MM.1S (cell line): ENCODE measurements around the gene TLE3.

Experiments
- CTCF ChIP-seq: fragments of 300-600 bp; sonication (generic); IDR thresholded peaks from 2 replicates; pipeline ENCODE4 v1.5.1; 2016; ENCODE audit warnings: antibody characterized with exemption, low read length, mixed read lengths
- EZH2phosphoT487 ChIP-seq: fragments of 300-600 bp; sonication (generic); IDR thresholded peaks from 2 replicates; pipeline ENCODE4 v1.6.1; 2018; ENCODE audit warnings: antibody characterized with exemption, low read length

DNA sequence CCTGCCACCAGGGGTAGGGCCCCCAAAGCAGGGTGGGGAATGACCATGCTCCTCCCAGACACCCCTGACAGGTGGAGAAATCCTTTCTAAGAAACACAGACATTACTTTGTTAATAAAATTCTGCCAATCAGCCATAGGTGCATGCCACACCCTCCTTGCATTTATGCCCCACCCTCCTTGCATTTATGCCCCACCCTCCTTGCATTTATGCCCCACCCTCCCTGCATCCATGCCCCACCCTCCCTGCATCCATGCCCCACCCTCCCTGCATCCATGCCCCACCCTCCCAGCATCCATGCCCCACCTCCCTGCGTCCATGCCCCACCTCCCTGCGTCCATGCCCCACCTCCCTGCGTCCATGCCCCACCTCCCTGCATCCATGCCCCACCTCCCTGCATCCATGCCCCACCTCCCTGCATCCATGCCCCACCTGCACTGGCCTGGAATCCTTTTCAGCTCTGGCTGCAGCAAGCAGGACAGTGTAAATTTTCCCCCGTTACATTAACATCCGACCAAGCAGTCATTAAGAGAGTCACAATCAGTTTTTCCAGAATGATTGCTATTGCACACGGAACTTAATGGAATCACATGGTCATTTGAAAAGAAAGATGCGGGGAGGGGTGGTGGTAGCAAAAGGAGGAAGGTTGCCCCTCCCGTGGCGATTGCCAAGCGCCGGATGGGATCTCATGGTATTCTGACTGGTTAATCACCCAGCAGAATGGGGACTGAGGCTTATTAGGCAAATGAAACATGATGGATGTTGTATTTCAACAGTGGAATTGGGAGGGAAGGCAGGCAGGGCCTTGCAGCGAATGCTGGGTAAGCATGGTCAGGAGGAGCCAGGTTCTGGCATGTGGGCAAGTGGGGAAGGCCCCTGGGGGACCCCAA, 91.2 kb downstream of the TLE3 start:
- no peak for TF ChIP-seq CTCF
- no peak for TF ChIP-seq EZH2phosphoT487
